ENCODE results near the gene SH3YL1.

The SH3YL1 gene

GRCh38 chr2:234421-234820 is 29.4 kb downstream of the SH3YL1 start:
- Mint-ChIP-seq H3K9me3 (no peaks in the 10 kb centered on the region), H3K27ac (no peak overlapping the region), H3K27me3 (no peaks in the 10 kb centered on the region), H3K4me3 (no peak overlapping the region), H3K4me1 (ENCODE audit: low read depth) (no peaks in the 10 kb centered on the region), H3K36me3 (ENCODE audit: low read depth) (peaks cover 33% of the 10 kb centered on the region)
- intact Hi-C loops (cut with micrococcal nuclease): no loop called here

- Mint-ChIP-seq H3K27ac (no peak overlapping the region), H3K4me3 (no peak overlapping the region), H3K27me3 (no peaks in the 10 kb centered on the region), H3K36me3 (ENCODE audit: low read depth) (peaks cover 44% of the 10 kb centered on the region), H3K9me3 (no peaks in the 10 kb centered on the region), H3K4me1 (ENCODE audit: low read depth) (no peaks in the 10 kb centered on the region)
- intact Hi-C loops (cut with micrococcal nuclease): no loop called here
Observed at GRCh38 chr2:233030-233429, 30.8 kb downstream of the SH3YL1 start.

GRCh38 chr2:231521-232185 is 32.2 kb downstream of the SH3YL1 start:
- intact Hi-C loops (cut with micrococcal nuclease): no loop called here
- no peaks in the 10 kb centered on the region for H3K9me3 Mint-ChIP-seq
- H3K36me3 Mint-ChIP-seq (ENCODE audit: low read depth): peaks cover 58% of the 10 kb centered on the region
- H3K4me1 Mint-ChIP-seq (ENCODE audit: low read depth): no peaks in the 10 kb centered on the region
- no peaks in the 10 kb centered on the region for H3K27me3 Mint-ChIP-seq
- H3K27ac Mint-ChIP-seq: no peak overlapping the region
- H3K4me3 Mint-ChIP-seq: no peak overlapping the region

GRCh38 chr2:228518-229278 is 35.1 kb downstream of the SH3YL1 start:
- no peak overlapping the region for H3K4me3 Mint-ChIP-seq
- H3K27ac Mint-ChIP-seq: no peak overlapping the region
- intact Hi-C loops (cut with micrococcal nuclease): no loop called here
- H3K27me3 Mint-ChIP-seq: no peaks in the 10 kb centered on the region
- no peaks in the 10 kb centered on the region for H3K4me1 Mint-ChIP-seq (ENCODE audit: low read depth)
- no peaks in the 10 kb centered on the region for H3K9me3 Mint-ChIP-seq
- H3K36me3 Mint-ChIP-seq (ENCODE audit: low read depth): peaks cover 70% of the 10 kb centered on the region

GRCh38 chr2:228115-228514 is 35.7 kb downstream of the SH3YL1 start:
- intact Hi-C loops (cut with micrococcal nuclease): no loop called here
- peaks cover 68% of the 10 kb centered on the region for H3K36me3 Mint-ChIP-seq (ENCODE audit: low read depth)

GRCh38 chr2:223971-224760 is 39.7 kb downstream of the SH3YL1 start:
- no peaks in the 10 kb centered on the region for H3K27me3 Mint-ChIP-seq
- no peaks in the 10 kb centered on the region for H3K4me1 Mint-ChIP-seq (ENCODE audit: low read depth)
- intact Hi-C loops (cut with micrococcal nuclease): no loop called here
- H3K9me3 Mint-ChIP-seq: no peaks in the 10 kb centered on the region
- no peak overlapping the region for H3K4me3 Mint-ChIP-seq
- H3K36me3 Mint-ChIP-seq (ENCODE audit: low read depth): peaks cover 52% of the 10 kb centered on the region
- H3K27ac Mint-ChIP-seq: no peak overlapping the region

More at GRCh38 chr2:228115-228514, 35.7 kb downstream of the SH3YL1 start:
- no peaks in the 10 kb centered on the region for H3K27me3 Mint-ChIP-seq
- H3K4me3 Mint-ChIP-seq: no peak overlapping the region
- H3K4me1 Mint-ChIP-seq (ENCODE audit: low read depth): no peaks in the 10 kb centered on the region
- no peak overlapping the region for H3K27ac Mint-ChIP-seq
- H3K9me3 Mint-ChIP-seq: no peaks in the 10 kb centered on the region

GRCh38 chr2:223451-223850 is 40.4 kb downstream of the SH3YL1 start:
- intact Hi-C loops (cut with micrococcal nuclease): no loop called here
- Mint-ChIP-seq H3K36me3 (ENCODE audit: low read depth) (peaks cover 51% of the 10 kb centered on the region), H3K4me3 (no peak overlapping the region), H3K27me3 (no peaks in the 10 kb centered on the region), H3K27ac (no peak overlapping the region), H3K4me1 (ENCODE audit: low read depth) (no peaks in the 10 kb centered on the region), H3K9me3 (no peaks in the 10 kb centered on the region)

GRCh38 chr2:216068-216467 is 47.8 kb downstream of the SH3YL1 start:
- Mint-ChIP-seq H3K4me3 (no peak overlapping the region), H3K27ac (no peak overlapping the region), H3K27me3 (peaks cover 2% of the 10 kb centered on the region), H3K36me3 (ENCODE audit: low read depth) (peaks cover 17% of the 10 kb centered on the region), H3K9me3 (peaks cover 8% of the 10 kb centered on the region), H3K4me1 (ENCODE audit: low read depth) (no peaks in the 10 kb centered on the region)
- intact Hi-C loops (cut with micrococcal nuclease): no loop called here

- Mint-ChIP-seq H3K4me3 (no peak overlapping the region), H3K9me3 (peaks cover 17% of the 10 kb centered on the region), H3K27me3 (peaks cover 2% of the 10 kb centered on the region), H3K27ac (no peak overlapping the region), H3K4me1 (ENCODE audit: low read depth) (no peaks in the 10 kb centered on the region), H3K36me3 (ENCODE audit: low read depth) (peaks cover 17% of the 10 kb centered on the region)
- intact Hi-C loops (cut with micrococcal nuclease): no loop called here
Observed at GRCh38 chr2:213932-214693, 49.7 kb downstream of the SH3YL1 start.

GRCh38 chr2:211486-212184 is 52.2 kb downstream of the SH3YL1 start:
- Mint-ChIP-seq H3K36me3 (ENCODE audit: low read depth) (no peaks in the 10 kb centered on the region), H3K27me3 (peaks cover 2% of the 10 kb centered on the region), H3K4me1 (ENCODE audit: low read depth) (no peaks in the 10 kb centered on the region), H3K9me3 (peaks cover 32% of the 10 kb centered on the region), H3K27ac (no peak overlapping the region), H3K4me3 (no peak overlapping the region)
- intact Hi-C loops (cut with micrococcal nuclease): no loop called here

GRCh38 chr2:210660-211059 is 53.2 kb downstream of the SH3YL1 start:
- Mint-ChIP-seq H3K27me3 (peaks cover 2% of the 10 kb centered on the region), H3K4me3 (no peak overlapping the region), H3K27ac (no peak overlapping the region), H3K36me3 (ENCODE audit: low read depth) (no peaks in the 10 kb centered on the region), H3K4me1 (ENCODE audit: low read depth) (no peaks in the 10 kb centered on the region), H3K9me3 (peaks cover 33% of the 10 kb centered on the region)
- intact Hi-C loops (cut with micrococcal nuclease): no loop called here

- intact Hi-C loops (cut with micrococcal nuclease): no loop called here
- no peaks in the 10 kb centered on the region for H3K4me1 Mint-ChIP-seq (ENCODE audit: low read depth)
- no peak overlapping the region for H3K4me3 Mint-ChIP-seq
- H3K36me3 Mint-ChIP-seq (ENCODE audit: low read depth): no peaks in the 10 kb centered on the region
- H3K27me3 Mint-ChIP-seq: peaks cover 2% of the 10 kb centered on the region
- H3K27ac Mint-ChIP-seq: no peak overlapping the region
- peaks cover 42% of the 10 kb centered on the region for H3K9me3 Mint-ChIP-seq
Observed at GRCh38 chr2:209470-209869, 54.4 kb downstream of the SH3YL1 start.

- no peaks in the 10 kb centered on the region for H3K36me3 Mint-ChIP-seq (ENCODE audit: low read depth)
- H3K4me1 Mint-ChIP-seq (ENCODE audit: low read depth): no peaks in the 10 kb centered on the region
- H3K4me3 Mint-ChIP-seq: no peak overlapping the region
- intact Hi-C loops (cut with micrococcal nuclease): no loop called here
- peaks cover 2% of the 10 kb centered on the region for H3K27me3 Mint-ChIP-seq
- no peak overlapping the region for H3K27ac Mint-ChIP-seq
- peaks cover 53% of the 10 kb centered on the region for H3K9me3 Mint-ChIP-seq
Observed at GRCh38 chr2:208335-208734, 55.5 kb downstream of the SH3YL1 start.

All from dendritic cell treated with granulocyte-macrophage colony-stimulating factor and Interleukin-4, amounts not matched to agents 40 ng/mL and 50 ng/mL, for 4 days (primary cell).